HepG2 (cell line): ENCODE data around the gene PTMA. TPM values are rescaled to one million over a fixed set of nuclear protein-coding genes. Genes with fewer than 3 reads are reported as not detected.

Source experiments
- ATAC-seq: fragments of 200-7000 bp; cut with Tn5 transposase; 3 replicates; pipeline ENCODE4 v1.9.1; 2020; ENCODE audit warnings: mild to moderate bottlenecking, moderate library complexity
- BruUV-seq: library from RNA; stranded (reverse); fragments of 400-500 nt; replicated peaks from 2 replicates; lab custom pipeline; 2021; lab: Mats Ljungman, UMichigan
- CTCF ChIA-PET: fragments of 300-600 bp; formaldehyde crosslinking; extraction: SDS; loops from one replicate; lab custom pipeline; 2021; ENCODE audit warnings: low total read pairs, inconsistent platforms, low intra/inter-chr PET ratio; lab: Yijun Ruan, JAX
- POLR2A ChIA-PET: fragments of 350-600 bp; sonication (Branson Sonifier 250); formaldehyde crosslinking; loops from one replicate; lab custom pipeline; 2020; ENCODE audit warnings: antibody characterized with exemption, inconsistent platforms; lab: Yijun Ruan, JAX
- DNase-seq: peaks from one replicate; pipeline ENCODE4 v3.0.0-alpha.2; 2015; ENCODE audit warnings: low spot score
- FAIRE-seq: peaks from 3 replicates; lab custom pipeline; 2011; peaks lifted over from hg19 to GRCh38; lab: Jason Lieb, UNC
- H2AFZ ChIP-seq: one replicate; pipeline ENCODE4 v1.6.1; 2011; ENCODE audit warnings: low read length, inconsistent platforms
- H3K27ac ChIP-seq: fragments of 300-600 bp; 3 replicates; pipeline ENCODE4 v1.8.0; 2011; ENCODE audit warnings: mixed run types, mild to moderate bottlenecking, mixed read lengths, low read length, inconsistent platforms; ENCODE audit not compliant: insufficient read depth; ENCODE audit errors: extremely low read length
- H3K27me3 ChIP-seq, 2 experiments: fragments of 200-600 bp in 1 of 2; 2 replicates in 1 of 2; 3 replicates in 1 of 2; pipeline versions ENCODE4 v1.6.0 to v1.8.0; 2011; ENCODE audit warnings: low read length in 2 of 2, mild to moderate bottlenecking in 2 of 2, moderate library complexity in 2 of 2, inconsistent platforms in 1 of 2; ENCODE audit not compliant: insufficient read depth in 2 of 2, control insufficient read depth in 1 of 2
- H3K36me3 ChIP-seq, 2 experiments: fragments of 200-600 bp in 1 of 2; replicated peaks in 1 of 2; 2 replicates in 1 of 2; 3 replicates in 1 of 2; pipeline versions ENCODE4 v1.5.1 to v1.8.0; 2011; ENCODE audit warnings: low read length in 2 of 2, inconsistent platforms in 1 of 2; ENCODE audit not compliant: insufficient read depth in 2 of 2, control insufficient read depth in 1 of 2
- H3K4me1 ChIP-seq: 2 replicates; pipeline ENCODE4 v1.5.1; 2012; ENCODE audit warnings: low read length, inconsistent platforms; ENCODE audit not compliant: insufficient read depth
- H3K4me2 ChIP-seq: 2 replicates; pipeline ENCODE4 v1.6.0; 2011; ENCODE audit warnings: low read depth, low read length, inconsistent platforms
- H3K4me3 ChIP-seq, 3 experiments: fragments of 200-600 bp in 1 of 3; sonication (generic), shearing (Covaris generic) in 1 of 3; replicated peaks in 1 of 3; 2 replicates each; pipeline ENCODE4 v1.5.1; 2011 to 2016; ENCODE audit warnings: low read length in 3 of 3, inconsistent platforms in 2 of 3, low read depth in 2 of 3, mild to moderate bottlenecking in 2 of 3, control low read depth in 1 of 3, mixed read lengths in 1 of 3; ENCODE audit not compliant: insufficient read depth in 1 of 3
- H3K79me2 ChIP-seq: one replicate; pipeline ENCODE4 v1.6.1; 2011; ENCODE audit warnings: low read length, inconsistent platforms; ENCODE audit not compliant: insufficient read depth
- H3K9ac ChIP-seq: 2 replicates; pipeline ENCODE4 v1.6.0; 2011; ENCODE audit warnings: mild to moderate bottlenecking, low read depth, low read length, inconsistent platforms; ENCODE audit not compliant: insufficient read depth
- H3K9me3 ChIP-seq: 2 replicates; pipeline ENCODE4 v1.5.1; 2012; ENCODE audit warnings: mild to moderate bottlenecking, low read length
- H4K20me1 ChIP-seq: 2 replicates; pipeline ENCODE4 v1.6.0; 2011; ENCODE audit warnings: inconsistent platforms, mild to moderate bottlenecking, low read length, moderate library complexity; ENCODE audit not compliant: insufficient read depth
- BHLHE40 ChIP-seq: IDR thresholded peaks from 2 replicates; pipeline ENCODE4 v1.6.1; 2011; ENCODE audit warnings: low read length, improper control_type of control experiment
- CHD4 ChIP-seq: fragments of 200-600 bp; sonication (generic); IDR thresholded peaks from 2 replicates; pipeline ENCODE4 v1.7.0; 2017; ENCODE audit warnings: mild to moderate bottlenecking, low read length, borderline replicate concordance
- ERF ChIP-seq: IDR thresholded peaks from 2 replicates; pipeline ENCODE4 v1.6.1; 2018; ENCODE audit warnings: missing biosample characterization, missing genetic modification reagents
- HOXA5 ChIP-seq: sonication (generic); formaldehyde crosslinking; IDR thresholded peaks from 2 replicates; pipeline ENCODE4 v1.4.0; 2020; ENCODE audit warnings: missing genetic modification reagents
- JDP2 ChIP-seq: sonication (generic); formaldehyde crosslinking; IDR thresholded peaks from 2 replicates; pipeline ENCODE4 v1.8.1; 2022; ENCODE audit warnings: missing genetic modification reagents, borderline replicate concordance
- JUN ChIP-seq: sonication (generic); formaldehyde crosslinking; IDR thresholded peaks from 2 replicates; pipeline ENCODE4 v1.4.0; 2020; ENCODE audit warnings: mild to moderate bottlenecking, missing genetic modification reagents
- POLR2A ChIP-seq, 2 experiments: IDR thresholded peaks; 2 replicates each; pipeline ENCODE4 v1.6.1; 2011; ENCODE audit warnings: low read depth in 2 of 2, low read length in 2 of 2, mild to moderate bottlenecking in 1 of 2, moderate library complexity in 1 of 2; ENCODE audit not compliant: insufficient read depth in 1 of 2
- SNAPC2 ChIP-seq: sonication (generic); formaldehyde crosslinking; IDR thresholded peaks from 2 replicates; pipeline ENCODE4 v1.8.1; 2022; ENCODE audit warnings: mild to moderate bottlenecking, missing genetic modification reagents
- THAP8 ChIP-seq: sonication (generic); formaldehyde crosslinking; IDR thresholded peaks from 2 replicates; pipeline ENCODE4 v1.5.1; 2020; ENCODE audit warnings: missing genetic modification reagents, mild to moderate bottlenecking, borderline replicate concordance
- THAP9 ChIP-seq: sonication (generic); formaldehyde crosslinking; IDR thresholded peaks from 2 replicates; pipeline ENCODE4; 2020; ENCODE audit warnings: missing genetic modification reagents, mild to moderate bottlenecking, borderline replicate concordance
- TIGD3 ChIP-seq: sonication (generic); formaldehyde crosslinking; IDR thresholded peaks from 2 replicates; pipeline ENCODE4 v1.5.1; 2020; ENCODE audit warnings: mild to moderate bottlenecking, missing genetic modification reagents, borderline replicate concordance
- TP53 ChIP-seq: sonication (generic); formaldehyde crosslinking; conservative IDR thresholded peaks from 2 replicates; pipeline ENCODE4 v1.4.0; 2020; ENCODE audit warnings: missing genetic modification reagents
- TRIM22 ChIP-seq: fragments of 450-650 bp; IDR thresholded peaks from 2 replicates; pipeline ENCODE4 v1.6.1; 2017
- ZFP37 ChIP-seq: sonication (generic); formaldehyde crosslinking; IDR thresholded peaks from 2 replicates; pipeline ENCODE4 v1.4.0; 2020; ENCODE audit warnings: missing genetic modification reagents, borderline replicate concordance
- ZNF256 ChIP-seq: sonication (generic); formaldehyde crosslinking; conservative IDR thresholded peaks from 2 replicates; pipeline ENCODE4 v1.4.0; 2020; ENCODE audit warnings: missing genetic modification reagents
- ZNF615 ChIP-seq: sonication (generic); formaldehyde crosslinking; IDR thresholded peaks from 2 replicates; pipeline ENCODE4 v1.5.0; 2020; ENCODE audit warnings: mild to moderate bottlenecking, missing genetic modification reagents, borderline replicate concordance
- ZNF724P ChIP-seq: sonication (generic); formaldehyde crosslinking; IDR thresholded peaks from 2 replicates; pipeline ENCODE4 v1.8.0; 2022; ENCODE audit warnings: missing genetic modification reagents, borderline replicate concordance
- ZNF782 ChIP-seq: sonication (generic); formaldehyde crosslinking; IDR thresholded peaks from 2 replicates; pipeline ENCODE4 v1.4.0; 2020; ENCODE audit warnings: missing genetic modification reagents, mild to moderate bottlenecking, borderline replicate concordance
- WGBS: methylation state at CpG from one replicate; pipeline ENCODE4 v1.1.6; 2017; ENCODE audit warnings: low lambda C conversion rate; 5-methylcytosine and 5-hydroxymethylcytosine counted together
- in situ Hi-C: cut with HindIII; loops from 2 replicates; pipeline ENCODE4 v1.10.0; 2017; ENCODE audit warnings: low pct_unique_long_range_greater_than_20kb; ENCODE audit not compliant: extremely low pct_ligation_motif_present
- intact Hi-C: fragments of 100-400 bp; cut with micrococcal nuclease; formaldehyde crosslinking; loops from one replicate; pipeline ENCODE4 v1.10.0; 2022; ENCODE audit not compliant: unreplicated experiment
- polyA plus RNA-seq, 8 experiments: library from polyadenylated mRNA; depleted of rRNA in 3 of 8; stranded (reverse) in 7 of 8; unstranded in 1 of 8; fragments of >200 nt; fragmentation: Illumina TruSeq in 4 of 8; extraction: Trizol in 4 of 8; gene quantifications; 2 replicates each; pipeline versions ENCODE4 v1.2.1 to v1.2.3, GENCODE V29; 2011 to 2016; ENCODE audit warnings: low read depth in 4 of 8, missing spikeins in 1 of 8, mixed read lengths in 1 of 8; ENCODE audit not compliant: insufficient read depth in 1 of 8
- total RNA-seq, 5 experiments: library from RNA; depleted of rRNA; stranded (reverse); fragments of >200 nt; fragmentation: Illumina TruSeq; extraction: Trizol; gene quantifications; 2 replicates each; pipeline ENCODE4 v1.2.3, GENCODE V29; 2016; ENCODE audit warnings: low read depth in 1 of 5

Gene PTMA
- total and polyA plus RNA-seq, 2 of the 13 experiments (the other 11 are each of a cell fraction or from before 2014, with no cell fraction given): 190 to 1,086 TPM

GRCh38 chr2:231687133-231687852 is 21.0 kb upstream of the PTMA start:
- Histone ChIP-seq H3K4me1 (peaks cover 53% of the 10 kb centered on the region), H3K27ac (no peak overlapping the region), H3K9me3 (no peaks in the 10 kb centered on the region), H2AFZ (no peak overlapping the region), H4K20me1 (no peaks in the 10 kb centered on the region), H3K4me3 (peak overlapping the region in 2 of 3 experiments; percentile 18 to 55; a peak in 2 of 6 replicates), H3K4me2 (peak overlapping the region; percentile 71), H3K27me3 (peaks cover 4 to 25% of the 10 kb centered on the region in 2 experiments; a peak in 3 of 5 replicates), H3K36me3 (no peaks in the 10 kb centered on the region), H3K9ac (0 out of 2 replicates have a peak overlapping the region, but pooled peaks have one; percentile 18), H3K79me2 (no peaks in the 10 kb centered on the region)
- intact Hi-C loops (loop anchor here (2.0 kb wide), 1 partner anchor 28 kb away; no protein-coding TSS in a partner anchor), in situ Hi-C loops (no loop called here)
- WGBS: 11% methylated on average over 11 of the region's 14 CpGs
- CTCF ChIA-PET: interaction anchor here (1.9 to 4.1 kb wide), 2 partner anchors 23 to 28 kb away, joined by 8 to 59 read pairs; no protein-coding TSS in a partner anchor
- POLR2A ChIA-PET: interaction anchor here (1.0 to 5.3 kb wide), 11 partner anchors 9 to 223 kb away, joined by 3 to 44 read pairs (median 10); partner anchors contain the start of genes NCL and PTMA
- peak; percentile 85 for ATAC-seq
- FAIRE-seq: peak; percentile 94
- BruUV-seq: TSS peak; percentile 66
- peak; percentile 81 for DNase-seq
- TF ChIP-seq ZNF724P (peak; percentile 88), TIGD3 (CRISPR knock-in tag) (no peak), JDP2 (CRISPR knock-in tag) (no peak), CHD4 (no peak), SNAPC2 (peak; percentile 62; the same call in 1 of the 2 replicates), TRIM22 (no peak), JUN (CRISPR knock-in tag) (peak; percentile 65; the same call in 1 of the 2 replicates), ERF (CRISPR knock-in tag) (peak; percentile 92), THAP8 (CRISPR knock-in tag) (peak; percentile 87; the same call in 1 of the 2 replicates), ZNF615 (0 out of 2 replicates have a peak, but pooled peaks have one; percentile 64), BHLHE40 (peak; percentile 58), HOXA5 (CRISPR knock-in tag) (no peak), ZNF782 (CRISPR knock-in tag) (peak; percentile 36; the same call in 1 of the 2 replicates), TP53 (CRISPR knock-in tag) (no peak), ZNF256 (CRISPR knock-in tag) (0 out of 2 replicates have a peak, but pooled peaks have one; percentile 37), POLR2A (IDR thresholded peaks at IDR 0.05; ENCODE audit: insufficient read depth in 1 of 2, low read depth in 2 of 2, low read length in 2 of 2) (peak in 1 of 2 experiments; percentile 60; a peak in 2 of 4 replicates), THAP9 (CRISPR knock-in tag) (peak; percentile 89), ZFP37 (no peak)
